HT1080 (cell line): ENCODE data around the gene MSANTD1. TPM values are rescaled to one million over a fixed set of nuclear protein-coding genes. Genes with fewer than 3 reads are reported as not detected.

Experiments used
- DNase-seq: peaks from one replicate; pipeline ENCODE4 v3.0.0-alpha.2; 2015; ENCODE audit warnings: low read depth
- total RNA-seq: library from RNA; depleted of rRNA; stranded (reverse); fragments of >200 nt; shearing (Covaris generic); gene quantifications from 2 replicates; pipeline ENCODE4 v1.2.3, GENCODE V29; 2014

The MSANTD1 gene
- total RNA-seq, 1 experiment from 2014 or later = not detected

- DNase-seq = no peak
These were observed 33.2 kb upstream of the MSANTD1 start for GRCh38 chr4:3215733-3216132.

- no peak for DNase-seq
These were observed 31.7 kb upstream of the MSANTD1 start for GRCh38 chr4:3217266-3217665.

DNA sequence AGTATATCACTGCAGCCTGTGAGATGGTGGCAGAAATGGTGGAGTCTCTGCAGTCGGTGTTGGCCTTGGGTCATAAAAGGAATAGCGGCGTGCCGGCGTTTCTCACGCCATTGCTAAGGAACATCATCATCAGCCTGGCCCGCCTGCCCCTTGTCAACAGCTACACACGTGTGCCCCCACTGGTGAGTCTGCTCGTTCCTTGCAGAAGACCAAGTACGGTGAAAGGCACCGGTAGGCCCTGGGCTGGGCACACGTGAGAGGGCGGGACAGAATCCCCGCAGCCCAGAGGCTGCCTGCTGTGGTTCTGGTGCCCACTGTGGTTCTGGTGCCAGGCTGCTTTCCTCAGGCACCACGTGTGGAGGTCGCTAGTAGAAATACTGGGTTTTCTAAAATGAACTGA lies 31.2 kb upstream of the MSANTD1 start:
- DNase-seq = no peak

GRCh38 chr4:3218824-3219760 lies 29.9 kb upstream of the MSANTD1 start:
- no peak for DNase-seq

DNA sequence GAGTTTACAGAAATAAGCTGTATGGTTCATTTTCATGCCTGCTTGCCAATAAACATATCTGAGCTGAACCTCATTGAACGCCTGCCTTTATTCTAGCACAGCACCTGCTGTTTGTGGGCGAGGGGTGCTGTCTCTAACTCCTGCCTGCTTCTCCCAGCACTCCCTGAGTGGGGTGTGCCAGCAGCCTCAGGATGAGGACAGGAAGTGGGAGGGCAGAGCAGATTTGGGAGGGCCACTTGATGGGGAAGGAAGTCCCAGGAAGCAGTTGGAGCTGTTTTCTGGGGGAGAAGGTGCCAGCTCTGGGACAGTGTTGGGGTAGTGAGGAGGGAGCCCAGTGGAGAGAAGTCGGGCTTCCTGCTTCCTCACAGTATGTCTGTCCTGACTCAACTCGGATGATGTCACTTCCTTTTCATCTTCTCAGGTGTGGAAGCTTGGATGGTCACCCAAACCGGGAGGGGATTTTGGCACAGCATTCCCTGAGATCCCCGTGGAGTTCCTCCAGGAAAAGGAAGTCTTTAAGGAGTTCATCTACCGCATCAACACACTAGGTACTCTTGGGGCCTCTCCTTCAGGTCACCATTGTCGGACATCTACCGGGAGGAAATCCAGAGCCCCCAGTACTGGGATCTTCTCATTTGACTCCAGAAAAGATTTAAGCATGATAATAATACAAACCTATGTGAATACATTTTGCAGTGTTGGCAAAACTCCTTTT lies 29.0 kb upstream of the MSANTD1 start:
- no peak for DNase-seq

GRCh38 chr4:3220476-3221183 lies 28.3 kb upstream of the MSANTD1 start:
- DNase-seq = no peak

- DNase-seq = no peak
These were observed 27.8 kb upstream of the MSANTD1 start for GRCh38 chr4:3221184-3221494.

GRCh38 chr4:3221996-3222395 lies 27.0 kb upstream of the MSANTD1 start:
- DNase-seq = no peak

GRCh38 chr4:3223346-3223745 lies 25.6 kb upstream of the MSANTD1 start:
- no peak for DNase-seq

DNA sequence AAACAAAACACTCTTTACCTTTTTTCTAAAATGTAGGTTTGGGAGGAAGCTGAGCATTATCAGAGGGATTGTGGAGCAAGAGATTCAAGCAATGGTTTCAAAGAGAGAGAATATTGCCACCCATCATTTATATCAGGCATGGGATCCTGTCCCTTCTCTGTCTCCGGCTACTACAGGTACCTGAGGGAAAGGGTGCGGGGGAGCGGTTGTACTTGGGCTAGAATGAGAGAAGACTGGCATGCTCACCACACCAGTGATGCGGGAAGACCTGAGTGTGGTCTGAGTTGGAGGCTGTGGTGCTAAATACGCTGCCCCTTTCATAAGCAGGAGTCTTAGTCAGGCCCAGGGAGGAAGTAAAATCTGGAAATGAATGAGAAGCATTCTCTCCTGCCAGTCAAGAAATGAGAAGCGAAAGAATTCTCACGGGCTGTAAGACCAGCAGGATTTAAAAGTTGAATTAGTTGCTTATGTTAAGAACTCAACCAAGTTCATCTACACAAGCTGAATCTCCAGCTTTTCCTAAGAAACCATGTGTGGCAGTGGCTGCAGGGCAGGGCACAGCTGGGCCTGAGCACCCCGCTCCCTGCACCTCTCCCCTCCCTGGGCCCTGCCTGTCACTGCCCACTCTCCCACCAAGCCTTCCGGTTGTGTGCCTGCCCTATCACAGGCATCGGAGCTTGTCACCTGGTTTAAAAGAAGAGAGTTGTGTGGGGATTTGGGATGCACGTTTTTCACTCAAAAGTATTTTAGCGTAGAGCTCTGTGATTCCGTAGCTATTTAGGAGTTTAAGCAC lies 24.8 kb upstream of the MSANTD1 start:
- no peak for DNase-seq

DNA sequence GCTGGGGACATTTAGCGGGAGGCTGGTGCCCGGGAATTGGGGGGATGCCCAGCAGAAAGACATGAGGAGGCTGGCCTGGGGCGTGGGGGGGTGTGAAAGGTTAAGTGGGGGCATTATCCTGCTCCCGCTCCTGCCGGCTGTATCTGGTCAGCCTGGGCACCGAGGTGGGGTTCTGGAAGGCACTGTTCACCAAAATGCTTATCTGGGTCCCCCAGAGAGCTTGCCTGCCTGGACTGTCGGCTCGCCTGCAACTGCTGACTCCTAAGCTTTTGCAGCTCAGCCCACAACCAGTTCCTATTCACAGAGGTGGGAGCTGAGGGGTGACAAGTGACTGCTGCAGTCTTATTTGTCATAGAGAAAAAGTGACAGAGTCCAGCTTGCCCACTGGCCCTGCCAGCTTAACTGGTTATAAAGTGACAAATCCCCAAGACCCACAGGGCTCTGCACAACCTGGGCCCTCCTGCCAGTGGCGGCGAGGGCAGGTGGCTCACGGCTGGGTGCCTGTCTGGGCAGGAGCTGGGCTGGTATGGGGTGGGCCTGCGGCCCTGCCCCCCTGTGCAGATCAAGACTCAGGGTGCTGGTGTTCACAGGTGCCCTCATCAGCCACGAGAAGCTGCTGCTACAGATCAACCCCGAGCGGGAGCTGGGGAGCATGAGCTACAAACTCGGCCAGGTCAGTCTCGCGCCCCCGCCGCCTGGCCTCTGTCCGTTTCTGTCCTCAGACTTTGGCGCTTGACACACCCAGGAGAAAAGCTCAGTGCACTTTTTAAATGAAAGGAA lies 23.7 kb upstream of the MSANTD1 start:
- DNase-seq = no peak

DNA sequence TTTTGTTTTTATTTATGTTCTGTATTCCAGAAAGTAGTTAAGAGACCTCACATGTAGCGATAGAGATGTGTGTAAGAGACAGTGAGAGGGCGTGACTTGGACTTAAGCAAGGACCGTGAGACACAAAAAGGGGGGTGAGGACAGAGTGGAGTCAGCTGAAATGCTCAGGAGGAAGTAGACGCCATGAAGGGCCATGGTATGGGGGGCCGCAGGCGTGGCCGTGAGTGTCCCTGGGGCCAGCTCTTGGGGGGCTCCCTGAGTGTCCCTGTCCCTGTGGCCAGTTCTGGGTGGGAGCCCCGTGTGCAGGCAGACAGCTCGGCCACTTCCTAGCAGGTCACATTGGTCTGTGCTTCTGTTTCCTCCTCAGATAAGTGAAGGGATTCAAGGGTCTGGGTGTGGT lies 23.0 kb upstream of the MSANTD1 start:
- DNase-seq = no peak

- no peak for DNase-seq
These were observed 22.5 kb upstream of the MSANTD1 start for GRCh38 chr4:3226467-3226866.

GRCh38 chr4:3226944-3227343 lies 22.0 kb upstream of the MSANTD1 start:
- DNase-seq = no peak

- no peak for DNase-seq
These were observed 20.9 kb upstream of the MSANTD1 start for GRCh38 chr4:3227878-3228675.

GRCh38 chr4:3228881-3229280 lies 20.1 kb upstream of the MSANTD1 start:
- DNase-seq = no peak

DNA sequence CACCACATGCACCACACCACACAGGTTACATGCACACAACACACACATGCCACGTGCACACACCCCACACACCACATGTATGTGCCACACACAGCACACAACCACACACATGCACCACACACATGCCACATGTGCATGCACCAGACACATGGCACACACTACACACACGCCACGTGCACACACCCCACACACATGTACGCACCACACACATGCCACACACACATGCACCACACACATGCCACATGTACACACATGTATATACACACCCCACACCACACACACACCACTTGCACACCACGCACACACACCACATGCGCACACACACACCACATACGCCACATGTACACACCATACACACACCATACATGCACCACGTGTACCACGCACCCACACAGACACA lies 19.6 kb upstream of the MSANTD1 start:
- no peak for DNase-seq

- no peak for DNase-seq
These were observed 19.0 kb upstream of the MSANTD1 start for GRCh38 chr4:3229964-3230363.

- DNase-seq = no peak
These were observed 17.5 kb upstream of the MSANTD1 start for GRCh38 chr4:3231471-3231870.

DNA sequence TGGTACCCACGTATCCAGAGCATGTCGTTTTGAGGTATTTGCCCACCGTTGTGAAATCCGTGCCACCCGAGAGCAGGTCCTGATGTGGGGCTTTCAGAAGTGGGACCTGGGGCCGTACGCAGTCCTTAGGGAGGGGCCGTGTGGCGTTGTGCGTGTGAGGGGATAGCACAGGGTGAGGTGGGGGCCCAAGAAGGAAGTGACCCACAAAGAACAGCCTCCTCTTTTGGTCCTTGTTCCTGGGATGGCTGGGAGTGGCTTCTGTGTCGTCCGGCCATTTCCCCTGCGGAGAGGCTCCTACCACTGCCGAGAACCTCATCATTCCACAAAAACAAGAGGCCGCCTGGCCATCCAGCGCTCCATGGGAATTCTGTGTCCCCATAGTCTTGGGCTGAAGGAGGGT lies 17.0 kb upstream of the MSANTD1 start:
- DNase-seq = no peak
